Keratinocyte (primary cell): ENCODE data around the gene DECR2.

Experiments
- EZH2 ChIP-seq: IDR thresholded peaks from one replicate; pipeline ENCODE4 v1.6.1; 2012; ENCODE audit warnings: inconsistent platforms, mild to moderate bottlenecking, low read length, moderate library complexity
- TF ChIP-seq, protein P1 (sequence below), 3 experiments: IDR thresholded peaks in 1 of 3; conservative IDR thresholded peaks in 1 of 3; optimal IDR thresholded peaks in 1 of 3; 2 replicates in 2 of 3; 3 replicates in 1 of 3; pipeline versions ENCODE3 to v1.5.1; 2011; ENCODE audit warnings: low read length in 3 of 3, mild to moderate bottlenecking in 3 of 3, moderate library complexity in 2 of 3, control low read depth in 1 of 3, inconsistent platforms in 1 of 3; ENCODE audit not compliant: insufficient read depth in 2 of 3; ENCODE audit errors: extremely low read depth in 1 of 3

DNA sequence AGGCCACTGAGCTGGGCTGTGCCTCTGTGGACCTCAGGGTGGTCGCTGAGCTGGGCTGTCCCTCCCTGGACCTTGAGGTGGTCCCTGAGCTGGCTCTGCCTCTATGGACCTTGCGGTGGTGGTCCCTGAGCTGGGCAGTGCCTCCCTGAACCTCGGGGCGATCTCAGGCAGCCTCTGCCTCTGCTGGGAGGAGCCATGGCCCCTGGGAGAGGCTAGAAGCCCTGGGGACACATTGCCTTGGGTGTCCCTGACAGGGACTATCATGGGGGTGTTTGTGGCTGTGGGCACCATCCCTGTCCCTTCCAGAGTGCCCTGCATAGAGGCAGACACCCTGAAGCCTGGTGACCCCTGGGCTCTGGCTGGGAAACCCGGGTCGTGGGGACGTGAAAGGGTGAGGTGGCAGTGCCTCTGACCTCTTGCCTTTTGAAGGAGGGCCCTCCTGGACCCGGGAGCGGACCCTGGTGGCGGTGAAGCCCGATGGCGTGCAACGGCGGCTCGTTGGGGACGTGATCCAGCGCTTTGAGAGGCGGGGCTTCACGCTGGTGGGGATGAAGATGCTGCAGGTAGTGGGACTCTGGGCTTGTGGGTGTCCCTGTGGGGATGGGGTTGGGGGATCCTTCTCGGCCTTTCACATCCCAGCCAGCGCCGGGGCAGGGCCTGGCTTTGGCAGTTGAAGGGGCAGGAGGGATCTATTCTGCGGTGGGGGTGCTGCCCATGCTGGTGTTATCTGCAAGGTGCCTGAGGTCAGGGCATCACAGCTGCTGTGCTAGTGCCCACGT, 2.9 kb upstream of the DECR2 start:
- TF ChIP-seq, protein P1, sequence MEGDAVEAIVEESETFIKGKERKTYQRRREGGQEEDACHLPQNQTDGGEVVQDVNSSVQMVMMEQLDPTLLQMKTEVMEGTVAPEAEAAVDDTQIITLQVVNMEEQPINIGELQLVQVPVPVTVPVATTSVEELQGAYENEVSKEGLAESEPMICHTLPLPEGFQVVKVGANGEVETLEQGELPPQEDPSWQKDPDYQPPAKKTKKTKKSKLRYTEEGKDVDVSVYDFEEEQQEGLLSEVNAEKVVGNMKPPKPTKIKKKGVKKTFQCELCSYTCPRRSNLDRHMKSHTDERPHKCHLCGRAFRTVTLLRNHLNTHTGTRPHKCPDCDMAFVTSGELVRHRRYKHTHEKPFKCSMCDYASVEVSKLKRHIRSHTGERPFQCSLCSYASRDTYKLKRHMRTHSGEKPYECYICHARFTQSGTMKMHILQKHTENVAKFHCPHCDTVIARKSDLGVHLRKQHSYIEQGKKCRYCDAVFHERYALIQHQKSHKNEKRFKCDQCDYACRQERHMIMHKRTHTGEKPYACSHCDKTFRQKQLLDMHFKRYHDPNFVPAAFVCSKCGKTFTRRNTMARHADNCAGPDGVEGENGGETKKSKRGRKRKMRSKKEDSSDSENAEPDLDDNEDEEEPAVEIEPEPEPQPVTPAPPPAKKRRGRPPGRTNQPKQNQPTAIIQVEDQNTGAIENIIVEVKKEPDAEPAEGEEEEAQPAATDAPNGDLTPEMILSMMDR (optimal IDR thresholded peaks at IDR 0.05 in 1 of 3, IDR thresholded peaks at IDR 0.05 in 1 of 3, conservative IDR thresholded peaks at IDR 0.05 in 1 of 3; ENCODE audit: extremely low read depth in 1 of 3, insufficient read depth in 2 of 3, low read length in 3 of 3): no peak
- TF ChIP-seq EZH2: no peak
